NCI-H1105 treated with DMSO at 0.1 percent for 48 hours (cell line): ENCODE results near the gene CEACAM7.
A peak's percentile ranks its signal among the peaks of the same experiment; 100 is the strongest.
"Not testable (repeated sequence)": the region's sequence is repeated elsewhere in the genome, so short reads cannot be mapped to it uniquely, and the experiment has no call there.

Experiments
- DNase-seq: peaks from one replicate; lab custom pipeline; 2025; lab: John Stamatoyannopoulos, UW

The CEACAM7 gene

GRCh38 chr19:41688098-41688497 is at the start of gene CEACAM7:
Gene CEACAM7, minus strand, starts transcription at chr19:41688270. Its CDS starts 105 bp downstream, at chr19:41688165.
- no peak for DNase-seq

- DNase-seq: no peak
Measured at GRCh38 chr19:41735071-41735600, 47.1 kb upstream of the CEACAM7 start.

- no peak for DNase-seq
Measured at GRCh38 chr19:41734585-41734984, 46.5 kb upstream of the CEACAM7 start.

GRCh38 chr19:41734156-41734555 is 46.1 kb upstream of the CEACAM7 start:
- DNase-seq: no peak

- DNase-seq: no peak
Measured at GRCh38 chr19:41726493-41726892, 38.4 kb upstream of the CEACAM7 start.

- DNase-seq: no peak
Measured at GRCh38 chr19:41720103-41720502, 32.0 kb upstream of the CEACAM7 start.

GRCh38 chr19:41718761-41719160 is 30.7 kb upstream of the CEACAM7 start:
- no peak for DNase-seq

GRCh38 chr19:41714598-41714997 is 26.5 kb upstream of the CEACAM7 start:
- DNase-seq: no peak

- no peak for DNase-seq
Measured at GRCh38 chr19:41711376-41712261, 23.5 kb upstream of the CEACAM7 start.

GRCh38 chr19:41709951-41710645 is 22.0 kb upstream of the CEACAM7 start:
- DNase-seq: no peak

- not testable (repeated sequence) for DNase-seq
Measured at GRCh38 chr19:41709516-41709915, 21.4 kb upstream of the CEACAM7 start.

GRCh38 chr19:41708481-41708880 is 20.4 kb upstream of the CEACAM7 start, which contains the start of gene CEACAM5:
Gene CEACAM5, plus strand, starts transcription at chr19:41708626. Its CDS starts 106 bp downstream, at chr19:41708732.
- no peak for DNase-seq

GRCh38 chr19:41707871-41708371 is 19.9 kb upstream of the CEACAM7 start:
- DNase-seq: no peak

GRCh38 chr19:41707502-41707812 is 19.4 kb upstream of the CEACAM7 start:
- no peak for DNase-seq

GRCh38 chr19:41706741-41707501 is 18.9 kb upstream of the CEACAM7 start:
- peak; percentile 12 for DNase-seq

- DNase-seq: no peak
Measured at GRCh38 chr19:41705393-41706174, 17.5 kb upstream of the CEACAM7 start.

GRCh38 chr19:41703602-41704293 is 15.7 kb upstream of the CEACAM7 start:
- no peak for DNase-seq

GRCh38 chr19:41702171-41702651 is 14.1 kb upstream of the CEACAM7 start:
- DNase-seq: no peak

- DNase-seq: peak; percentile 5
Measured at GRCh38 chr19:41701401-41702075, 13.5 kb upstream of the CEACAM7 start.
